A673 (cell line): ENCODE results near the gene STK17A. TPM values are rescaled to one million over a fixed set of nuclear protein-coding genes. Genes with fewer than 3 reads are reported as not detected.

Source experiments
- BruUV-seq: library from RNA; stranded (reverse); fragments of 400-500 nt; replicated peaks from 2 replicates; lab custom pipeline; 2021; lab: Mats Ljungman, UMichigan
- CTCF ChIA-PET: fragments of 300-600 bp; sonication (Branson Sonifier 250); formaldehyde crosslinking; loops from one replicate; lab custom pipeline; 2022; ENCODE audit warnings: antibody characterized with exemption; lab: Charles Lee
- POLR2A ChIA-PET: fragments of 300-600 bp; sonication (Branson Sonifier 250); formaldehyde crosslinking; loops from one replicate; lab custom pipeline; 2022; ENCODE audit warnings: antibody characterized with exemption; ENCODE audit not compliant: low non-redundant PET; lab: Charles Lee
- DNase-seq: peaks from one replicate; pipeline ENCODE4 v3.0.0-alpha.2; 2015; ENCODE audit warnings: low spot score
- H3K27ac ChIP-seq: fragments of 200-600 bp; sonication (generic); 2 replicates; pipeline ENCODE4 v1.5.1; 2016; ENCODE audit warnings: mixed run types, low read depth, mild to moderate bottlenecking, mixed read lengths, antibody characterized with exemption, low read length; ENCODE audit not compliant: poor library complexity, severe bottlenecking
- H3K27me3 ChIP-seq: fragments of 200-600 bp; sonication (generic); replicated peaks from 2 replicates; pipeline ENCODE4 v1.6.1; 2017; ENCODE audit warnings: mixed run types, low read depth, mild to moderate bottlenecking, mixed read lengths, antibody characterized with exemption, low read length; ENCODE audit not compliant: insufficient read depth, poor library complexity
- H3K36me3 ChIP-seq: fragments of 200-600 bp; sonication (generic); 2 replicates; pipeline ENCODE4 v1.6.1; 2016; ENCODE audit warnings: mixed run types, mild to moderate bottlenecking, mixed read lengths, antibody characterized with exemption, low read length; ENCODE audit not compliant: insufficient read depth, poor library complexity, severe bottlenecking
- H3K4me1 ChIP-seq: fragments of 200-600 bp; sonication (generic); 2 replicates; pipeline ENCODE4 v1.6.1; 2017; ENCODE audit warnings: mixed run types, mild to moderate bottlenecking, mixed read lengths, antibody characterized with exemption, low read length; ENCODE audit not compliant: insufficient read depth, poor library complexity, severe bottlenecking
- H3K4me3 ChIP-seq: fragments of 200-600 bp; sonication (generic); 2 replicates; pipeline ENCODE4 v1.5.1; 2016; ENCODE audit warnings: low read depth, mixed run types, mild to moderate bottlenecking, mixed read lengths, low read length; ENCODE audit not compliant: poor library complexity, severe bottlenecking
- H3K9me3 ChIP-seq: fragments of 200-600 bp; sonication (generic); 2 replicates; pipeline ENCODE4 v1.6.1; 2016; ENCODE audit warnings: mixed run types, low read depth, mild to moderate bottlenecking, mixed read lengths, antibody characterized with exemption, low read length; ENCODE audit not compliant: poor library complexity, severe bottlenecking
- CTCF ChIP-seq: fragments of 300-800, 200-600 bp; sonication (generic); conservative IDR thresholded peaks from 2 replicates; pipeline ENCODE4 v1.5.1; 2017; ENCODE audit warnings: low read depth, mild to moderate bottlenecking, antibody characterized with exemption, low read length, moderate library complexity, mixed read lengths
- EZH2 ChIP-seq: fragments of 200-600 bp; sonication (generic); IDR thresholded peaks from 2 replicates; pipeline ENCODE4 v1.6.1; 2017; ENCODE audit warnings: borderline replicate concordance, low read depth, mild to moderate bottlenecking, mixed read lengths, antibody characterized with exemption, low read length; ENCODE audit not compliant: poor library complexity, severe bottlenecking
- intact Hi-C: fragments of 100-400 bp; cut with micrococcal nuclease; formaldehyde crosslinking; loops from one replicate; pipeline ENCODE4 v1.10.0; 2022; ENCODE audit not compliant: unreplicated experiment
- total RNA-seq: library from RNA; stranded (reverse); gene quantifications from 2 replicates; pipeline ENCODE4 v1.2.3, GENCODE V29; 2021

The STK17A gene
- total RNA-seq, 1 experiment from 2014 or later = 27.3 TPM

GRCh38 chr7:43629857-43630256, 46.9 kb downstream of the STK17A start:
- DNase-seq = no peak
- intact Hi-C loops = no loop called here
- Histone ChIP-seq H3K27me3 (no peaks in the 10 kb centered on the region), H3K36me3 (peaks cover 25% of the 10 kb centered on the region), H3K27ac (no peak overlapping the region), H3K4me1 (peaks cover 39% of the 10 kb centered on the region), H3K4me3 (no peak overlapping the region), H3K9me3 (no peaks in the 10 kb centered on the region)
- no TSS peak for BruUV-seq
- ChIA-PET CTCF (no interaction called here), POLR2A (no interaction called here)
- TF ChIP-seq EZH2 (no peak), CTCF (no peak)

- peaks cover 25% of the 10 kb centered on the region for H3K36me3 ChIP-seq
- ChIA-PET CTCF (no interaction called here), POLR2A (no interaction called here)
- TF ChIP-seq CTCF (no peak), EZH2 (no peak)
- no peaks in the 10 kb centered on the region for H3K9me3 ChIP-seq
- intact Hi-C loops = no loop called here
- no peaks in the 10 kb centered on the region for H3K27me3 ChIP-seq
- peaks cover 33% of the 10 kb centered on the region for H3K4me1 ChIP-seq
- DNase-seq = no peak
- BruUV-seq = no TSS peak
- no peak overlapping the region for H3K27ac ChIP-seq
- no peak overlapping the region for H3K4me3 ChIP-seq
Observed at GRCh38 chr7:43630482-43630881, 47.6 kb downstream of the STK17A start.

GRCh38 chr7:43631559-43631958, 48.7 kb downstream of the STK17A start:
- no peak for DNase-seq
- BruUV-seq = no TSS peak
- Histone ChIP-seq H3K36me3 (peaks cover 32% of the 10 kb centered on the region), H3K9me3 (no peaks in the 10 kb centered on the region), H3K27me3 (no peaks in the 10 kb centered on the region), H3K27ac (no peak overlapping the region), H3K4me1 (peaks cover 30% of the 10 kb centered on the region), H3K4me3 (no peak overlapping the region)
- POLR2A ChIA-PET = no interaction called here
- CTCF ChIA-PET = no interaction called here
- TF ChIP-seq CTCF (no peak), EZH2 (no peak)
- intact Hi-C loops = no loop called here
